ENCODE results near the gene FKBP1A.

GRCh38 chr20:1442304-1442703 is 49.5 kb upstream of the FKBP1A start:
- TF ChIP-seq OSR1 (CRISPR knock-in tag; IDR thresholded peaks at IDR 0.05) (no peak), ZFP3 (CRISPR knock-in tag; IDR thresholded peaks at IDR 0.05) (no peak), ARNTL (CRISPR knock-in tag; IDR thresholded peaks at IDR 0.05; ENCODE audit: borderline replicate concordance, low read depth) (no peak), CSDC2 (CRISPR knock-in tag; IDR thresholded peaks at IDR 0.05) (no peak), ZNF565 (CRISPR knock-in tag; conservative IDR thresholded peaks at IDR 0.05; ENCODE audit: low read depth) (no peak), PPARA (CRISPR knock-in tag; IDR thresholded peaks at IDR 0.05; ENCODE audit: borderline replicate concordance) (no peak), RARB (CRISPR knock-in tag; IDR thresholded peaks at IDR 0.05) (no peak), PATZ1 (CRISPR knock-in tag; IDR thresholded peaks at IDR 0.05; ENCODE audit: borderline replicate concordance) (no peak), ZFP30 (CRISPR knock-in tag; IDR thresholded peaks at IDR 0.05) (no peak), CREB5 (CRISPR knock-in tag; IDR thresholded peaks at IDR 0.05; ENCODE audit: low read depth) (no peak), ZNF70 (CRISPR knock-in tag; IDR thresholded peaks at IDR 0.05) (no peak), CSRNP3 (CRISPR knock-in tag; IDR thresholded peaks at IDR 0.05) (no peak)
